ENCODE measurements around the gene HRC.

- TF ChIP-seq CTCF (IDR thresholded peaks at IDR 0.05) (no peak), POLR2A (IDR thresholded peaks at IDR 0.05) (no peak)
Measured at GRCh38 chr19:49127674-49128544, 27.3 kb downstream of the HRC start.
